ENCODE measurements around the gene ASTN2.
"Not testable (repeated sequence)": the region's sequence is repeated elsewhere in the genome, so short reads cannot be mapped to it uniquely, and the experiment has no call there.

The ASTN2 gene

DNA sequence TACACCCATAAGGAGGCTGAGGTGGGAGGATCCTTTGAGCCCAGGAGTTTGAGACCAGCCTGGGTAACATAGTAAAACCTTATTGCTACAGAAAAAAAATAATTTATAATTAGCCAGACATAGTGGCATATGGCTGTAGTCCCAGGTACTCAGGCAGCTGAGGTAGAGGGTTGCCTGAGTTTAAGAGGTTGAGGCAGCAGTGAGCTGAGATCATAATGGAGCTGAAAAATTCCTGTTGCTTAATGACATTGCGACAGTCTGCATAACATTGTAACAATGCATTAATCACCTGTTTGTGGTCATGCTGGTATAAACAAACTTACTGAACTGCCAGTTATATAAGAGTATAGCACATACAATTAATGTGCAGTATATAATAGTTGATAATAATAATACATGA lies 513.6 kb downstream of the ASTN2 start:
- DNase-seq: no peak

DNA sequence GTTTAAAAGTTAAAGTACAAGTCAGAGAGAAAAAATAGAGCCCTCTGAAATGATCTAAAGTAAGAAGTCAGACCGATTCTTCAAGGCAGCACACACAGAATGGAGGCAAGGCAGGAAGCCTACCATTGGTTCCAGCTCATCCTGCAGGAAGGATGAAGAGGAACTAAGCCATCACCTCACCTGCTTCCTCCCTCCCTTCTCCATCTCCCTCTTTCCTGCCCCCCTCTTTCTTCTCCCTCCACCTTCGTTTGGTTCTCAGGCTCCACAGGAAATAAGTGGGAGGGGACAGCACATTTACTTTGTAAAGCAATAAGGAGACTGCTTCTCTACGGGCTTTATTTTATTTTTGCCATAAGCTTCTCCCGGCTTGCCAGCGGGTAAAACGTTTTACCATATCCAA lies 514.3 kb downstream of the ASTN2 start:
- no peak for DNase-seq

GRCh38 chr9:116900007-116900367 lies 514.9 kb downstream of the ASTN2 start:
- no peak for DNase-seq

GRCh38 chr9:116899337-116900006 lies 515.4 kb downstream of the ASTN2 start:
- no peak for DNase-seq

- not testable (repeated sequence) for DNase-seq
Measured at GRCh38 chr9:116898131-116898530, 516.7 kb downstream of the ASTN2 start.

DNA sequence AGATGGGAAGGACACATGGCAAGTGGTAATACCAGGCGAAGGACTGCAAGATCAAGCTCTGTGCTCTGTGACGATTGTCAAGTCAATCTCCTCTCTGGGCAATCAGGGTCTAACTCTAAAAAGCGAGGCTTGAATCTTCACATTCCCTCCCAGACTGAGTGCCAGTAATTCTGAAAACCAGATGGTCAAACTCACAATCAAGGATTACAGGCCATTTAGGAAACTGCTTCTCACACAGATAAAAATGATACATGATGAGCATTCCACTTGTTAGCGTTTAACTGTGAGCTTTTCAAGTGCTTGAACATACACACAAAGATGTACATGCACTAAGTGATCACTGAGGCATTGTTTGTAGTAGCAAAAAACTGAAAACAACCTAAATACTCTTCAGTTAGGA lies 517.7 kb downstream of the ASTN2 start:
- DNase-seq: no peak

DNA sequence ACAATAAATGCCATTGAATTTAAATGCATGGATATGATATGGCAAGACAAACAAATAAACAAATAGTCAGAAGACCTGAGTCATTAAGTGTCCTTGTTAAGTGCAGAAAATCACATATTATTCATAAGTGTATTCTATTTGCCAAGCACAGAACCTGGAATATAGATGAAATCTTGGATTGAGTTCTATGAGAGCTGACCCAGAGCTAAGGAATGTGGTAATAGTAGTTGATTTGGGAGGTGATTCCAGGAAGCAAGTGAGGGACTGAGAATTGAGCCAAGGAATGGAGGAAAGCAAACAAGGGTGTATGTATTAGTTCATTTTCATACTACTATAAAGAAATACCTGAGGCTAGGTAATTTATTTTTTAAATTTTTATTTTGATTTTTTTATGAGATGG lies 518.9 kb downstream of the ASTN2 start:
- DNase-seq: no peak

DNA sequence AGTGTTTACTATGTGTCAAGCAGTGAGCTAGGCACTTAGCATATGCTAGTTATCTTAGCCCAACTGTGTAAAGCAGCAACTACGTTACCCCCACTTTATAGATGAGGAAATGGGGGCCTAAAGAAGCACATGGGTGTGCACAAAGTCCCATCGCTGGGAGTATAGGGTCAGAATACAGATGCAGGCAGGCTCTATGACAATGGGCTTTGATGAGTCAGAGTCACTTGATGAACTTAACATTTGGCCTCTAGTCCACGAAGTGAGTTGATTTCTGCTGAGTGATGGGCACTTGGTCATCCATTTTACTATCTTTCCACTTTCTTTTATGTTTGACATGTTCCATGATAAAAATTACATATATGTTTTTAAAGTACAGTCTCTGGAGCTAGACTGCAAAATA lies 523.4 kb downstream of the ASTN2 start:
- DNase-seq: no peak

- DNase-seq: not testable (repeated sequence)
Measured at GRCh38 chr9:116888476-116888875, 526.4 kb downstream of the ASTN2 start.

DNA sequence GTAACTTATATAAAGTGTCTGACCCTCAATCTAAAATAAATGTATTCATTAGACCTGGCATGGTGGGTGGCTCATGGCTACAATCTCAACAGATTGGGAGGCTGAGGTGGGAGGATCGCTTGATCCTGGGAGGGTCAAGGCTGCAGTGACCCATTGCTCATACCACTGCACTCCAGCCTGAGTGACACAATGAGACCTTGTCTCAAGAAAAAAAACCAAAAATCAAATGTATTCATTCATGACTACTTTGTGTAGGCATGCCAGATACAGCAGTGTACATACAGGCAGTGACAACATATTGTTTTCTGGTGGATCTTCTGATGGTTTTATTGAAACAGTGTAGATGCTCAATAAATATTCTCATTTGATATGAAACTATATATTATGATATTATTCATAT lies 526.8 kb downstream of the ASTN2 start:
- no peak for DNase-seq

- no peak for DNase-seq
Measured at GRCh38 chr9:116883676-116884075, 531.2 kb downstream of the ASTN2 start.

DNA sequence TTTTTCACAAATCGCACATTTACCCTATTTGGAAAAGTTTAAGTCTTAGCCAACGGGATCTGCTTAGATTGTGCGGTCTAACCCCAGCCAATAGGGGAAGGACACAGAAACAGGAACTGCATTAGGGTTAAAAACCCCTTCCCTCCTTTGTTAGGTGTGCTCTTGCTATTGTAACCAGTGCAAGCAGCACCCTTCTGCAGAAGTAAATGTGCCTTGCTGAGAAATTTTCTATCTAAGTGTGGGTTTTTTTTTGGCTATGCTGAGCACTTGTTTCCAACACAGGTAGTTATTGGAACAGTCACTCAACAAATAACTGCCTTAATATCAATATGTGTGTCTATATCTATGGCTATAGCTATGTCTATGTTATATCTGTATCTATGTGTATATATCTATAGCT lies 537.8 kb downstream of the ASTN2 start:
- no peak for DNase-seq

GRCh38 chr9:116875576-116875975 lies 539.3 kb downstream of the ASTN2 start:
- no peak for DNase-seq

DNA sequence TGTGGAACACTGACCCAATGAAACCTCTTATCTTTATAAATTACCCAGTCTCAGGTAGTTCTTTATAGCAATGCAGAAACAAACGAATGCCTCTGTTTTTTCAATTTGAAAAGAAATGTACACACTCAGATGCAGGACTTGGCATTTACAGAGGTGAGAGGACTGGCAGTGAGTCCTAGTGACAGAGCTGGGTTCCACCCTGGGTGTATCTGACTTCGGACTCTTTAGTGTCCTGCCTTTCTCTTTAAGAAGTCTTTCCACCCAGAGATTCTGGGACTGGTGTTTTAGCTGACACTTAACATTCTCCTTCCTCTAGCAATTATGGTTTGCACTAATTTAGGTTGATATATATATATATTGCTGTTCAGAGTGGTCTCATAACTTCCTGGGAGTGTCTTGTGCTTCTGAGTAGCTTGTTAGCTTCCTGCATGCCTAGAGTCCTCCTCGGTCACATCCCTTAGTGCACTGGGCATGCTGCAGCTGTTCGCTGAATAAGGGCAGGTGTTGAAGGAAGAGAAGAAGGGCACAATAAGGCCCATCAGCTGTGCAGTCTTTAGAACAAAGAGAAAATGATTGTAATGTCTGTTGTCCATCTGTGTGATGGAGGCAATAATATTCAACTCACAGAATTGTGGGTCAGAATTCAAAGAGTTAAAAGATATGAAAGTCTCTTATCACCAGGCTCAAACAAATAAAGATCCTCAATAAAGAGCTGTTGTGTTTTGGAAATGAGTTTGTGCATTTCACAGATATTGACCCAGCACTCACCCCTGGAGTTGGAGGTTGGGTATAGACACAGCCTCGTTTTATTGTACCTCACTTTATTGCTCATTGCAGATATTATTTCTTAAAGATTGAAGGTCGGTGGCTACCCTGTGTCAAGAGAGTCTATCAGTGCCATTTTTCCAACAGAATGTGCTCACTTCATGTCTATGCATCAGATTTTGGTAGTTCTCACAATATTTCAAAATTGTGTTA lies 540.6 kb downstream of the ASTN2 start:
- no peak for DNase-seq

DNA sequence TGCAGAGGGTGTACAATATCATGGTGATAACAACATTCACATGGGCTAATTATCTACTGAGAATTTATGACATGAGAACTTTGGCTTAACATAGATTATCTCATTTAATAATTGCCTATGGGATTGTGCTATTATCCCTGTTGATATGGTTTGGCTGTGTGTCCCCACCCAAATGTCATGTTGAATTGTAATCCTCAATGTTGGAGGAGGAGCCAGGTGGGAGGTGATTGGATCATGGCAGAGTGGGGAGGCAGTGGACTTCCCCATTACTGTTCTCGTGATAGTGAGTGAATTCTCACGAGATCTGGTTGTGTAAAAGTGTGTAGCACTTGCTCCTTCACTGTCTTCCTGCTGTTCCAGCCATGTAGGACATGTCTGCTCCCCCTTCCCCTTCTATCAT lies 541.4 kb downstream of the ASTN2 start:
- DNase-seq: no peak

GRCh38 chr9:116870566-116870965 lies 544.3 kb downstream of the ASTN2 start:
- no peak for DNase-seq

DNA sequence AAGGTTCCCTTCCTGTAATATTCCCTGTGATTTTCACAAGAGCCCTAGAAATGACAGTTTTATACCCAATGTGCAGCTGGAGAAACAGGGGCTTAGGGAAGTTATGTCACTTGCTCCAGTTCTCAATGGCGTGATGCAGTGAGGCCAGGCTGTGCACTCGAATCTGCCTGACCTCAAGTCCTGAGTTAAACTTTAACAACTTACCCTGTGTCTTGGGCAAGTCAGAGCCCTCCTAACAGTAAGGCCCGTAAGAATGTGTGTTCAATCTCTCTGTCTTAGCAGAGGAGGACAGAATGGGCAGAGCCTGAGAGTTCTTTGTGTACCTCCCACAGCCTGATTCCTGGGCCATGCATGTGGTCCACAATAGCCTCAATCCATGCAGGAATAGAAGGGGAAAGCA lies 546.7 kb downstream of the ASTN2 start:
- no peak for DNase-seq

- DNase-seq: no peak
Measured at GRCh38 chr9:116861321-116861720, 553.5 kb downstream of the ASTN2 start.

- peak in 1 of 2 experiments; percentile 63 for DNase-seq
Measured at GRCh38 chr9:116860509-116861120, 554.2 kb downstream of the ASTN2 start.

DNA sequence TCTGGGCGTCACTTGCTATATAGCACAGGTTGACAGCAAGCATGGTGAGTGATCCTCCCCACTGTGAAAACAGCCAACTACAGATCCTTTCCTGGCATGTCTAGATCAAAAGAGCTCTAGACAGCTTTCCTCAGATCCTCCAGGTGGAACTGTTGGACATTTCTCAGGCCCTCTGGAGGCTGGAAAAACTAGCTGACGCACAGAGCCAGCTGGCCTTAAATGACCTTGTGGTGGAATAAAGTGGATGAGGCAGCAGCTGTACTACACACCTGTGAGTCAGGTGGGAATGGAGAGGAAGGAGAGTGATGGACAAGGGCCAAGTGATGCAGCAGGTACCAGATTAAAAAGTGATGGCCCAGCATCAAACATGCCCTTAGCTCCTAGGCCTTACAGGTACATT lies 555.1 kb downstream of the ASTN2 start:
- no peak for DNase-seq

GRCh38 chr9:116857321-116857720 lies 557.5 kb downstream of the ASTN2 start:
- no peak for DNase-seq

GRCh38 chr9:116855881-116856662 lies 558.8 kb downstream of the ASTN2 start:
- no peak for DNase-seq

DNA sequence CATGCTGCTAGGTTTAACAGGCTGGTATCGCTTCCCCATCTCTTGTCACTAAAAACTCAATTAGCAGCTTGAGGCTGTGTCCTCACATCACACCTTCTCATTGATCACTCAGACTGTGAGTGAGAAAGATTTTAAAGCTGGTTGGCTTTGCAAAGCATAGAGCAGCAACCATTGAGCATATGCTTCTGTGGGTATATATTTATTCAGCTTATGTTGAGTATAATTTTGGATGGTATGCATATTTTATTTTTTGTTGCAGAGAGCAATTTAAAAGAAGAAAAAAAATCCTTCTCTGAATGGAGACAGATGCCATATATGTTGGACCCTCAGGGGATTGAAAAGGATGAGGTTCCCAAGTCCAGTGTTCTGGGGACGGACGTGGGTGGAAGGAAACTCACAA lies 565.1 kb downstream of the ASTN2 start:
- no peak for DNase-seq
